Activated CD8-positive, alpha-beta memory T cell treated with anti-CD3 and anti-CD28 coated beads for 1 hour (primary cell): ENCODE data around the gene CEBPE.

Source experiments
- DNase-seq, 2 donors: peaks; one replicate each; pipeline ENCODE4 v3.0.0-alpha.2; 2020; ENCODE audit warnings: low read depth in 1 of 2; ENCODE audit errors: extremely low read depth in 1 of 2

CEBPE gene

GRCh38 chr14:23145794-23146350 is 26.8 kb upstream of the CEBPE start:
- no peak for DNase-seq

GRCh38 chr14:23143911-23144310 is 24.9 kb upstream of the CEBPE start:
- no peak for DNase-seq

DNA sequence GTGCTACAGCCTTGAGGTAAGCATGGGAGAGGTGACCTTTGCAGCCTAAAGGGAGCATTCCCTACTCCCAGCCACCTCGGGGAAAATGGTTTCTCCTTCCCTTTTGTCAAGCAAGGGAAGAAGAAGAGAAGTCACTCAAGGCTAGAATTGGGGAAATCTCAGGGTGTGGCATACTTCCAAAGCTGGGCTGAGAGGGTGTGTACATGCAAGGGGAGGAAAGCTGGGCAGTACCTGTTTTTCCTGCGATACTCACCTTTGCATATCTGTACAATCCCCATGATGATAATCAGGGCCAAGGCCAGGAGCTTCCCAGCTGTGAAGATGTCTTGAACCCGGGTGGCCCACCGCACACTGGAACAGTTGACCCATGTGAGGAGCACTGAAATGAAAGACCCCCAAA is 23.8 kb upstream of the CEBPE start:
- DNase-seq: no peak

- DNase-seq: no peak
These were observed 22.8 kb upstream of the CEBPE start for GRCh38 chr14:23141706-23142444.

- no peak for DNase-seq
These were observed 21.3 kb upstream of the CEBPE start for GRCh38 chr14:23140371-23140770.

- DNase-seq: no peak
These were observed 20.8 kb upstream of the CEBPE start for GRCh38 chr14:23139874-23140273.

DNA sequence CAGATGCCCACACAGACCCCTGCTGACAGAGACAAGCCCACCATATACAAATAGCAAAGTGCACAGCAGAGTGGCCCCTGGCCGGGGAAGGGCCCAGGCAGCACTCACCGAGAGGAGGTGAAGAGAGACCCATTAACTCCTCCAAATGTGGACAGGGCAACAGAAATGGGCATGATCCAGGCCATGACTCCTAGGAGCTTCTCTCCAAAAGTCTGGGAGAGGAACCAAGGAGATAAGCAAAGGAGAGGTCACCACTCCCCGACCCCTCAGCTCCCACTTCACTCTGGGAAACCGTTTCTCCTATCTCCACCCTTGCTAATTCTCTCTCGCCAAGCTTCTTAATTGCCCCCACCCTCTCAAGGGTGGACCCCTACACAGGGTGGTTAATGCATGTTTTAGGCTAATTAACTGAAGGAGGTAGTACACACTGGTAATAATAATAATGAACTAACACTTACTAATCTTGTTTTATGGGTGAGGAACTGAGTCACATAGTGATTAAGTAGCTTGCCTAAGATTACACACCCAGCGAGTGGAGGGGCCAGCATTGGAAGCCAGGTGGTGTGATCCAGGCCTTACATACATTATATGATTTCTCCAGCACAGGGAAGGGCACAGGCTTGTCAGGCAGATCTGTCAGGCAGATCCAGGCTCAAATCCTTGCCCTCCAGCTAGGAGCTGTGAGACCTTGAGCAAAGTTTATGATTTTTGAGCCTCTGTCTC is 18.9 kb upstream of the CEBPE start:
- DNase-seq: no peak

DNA sequence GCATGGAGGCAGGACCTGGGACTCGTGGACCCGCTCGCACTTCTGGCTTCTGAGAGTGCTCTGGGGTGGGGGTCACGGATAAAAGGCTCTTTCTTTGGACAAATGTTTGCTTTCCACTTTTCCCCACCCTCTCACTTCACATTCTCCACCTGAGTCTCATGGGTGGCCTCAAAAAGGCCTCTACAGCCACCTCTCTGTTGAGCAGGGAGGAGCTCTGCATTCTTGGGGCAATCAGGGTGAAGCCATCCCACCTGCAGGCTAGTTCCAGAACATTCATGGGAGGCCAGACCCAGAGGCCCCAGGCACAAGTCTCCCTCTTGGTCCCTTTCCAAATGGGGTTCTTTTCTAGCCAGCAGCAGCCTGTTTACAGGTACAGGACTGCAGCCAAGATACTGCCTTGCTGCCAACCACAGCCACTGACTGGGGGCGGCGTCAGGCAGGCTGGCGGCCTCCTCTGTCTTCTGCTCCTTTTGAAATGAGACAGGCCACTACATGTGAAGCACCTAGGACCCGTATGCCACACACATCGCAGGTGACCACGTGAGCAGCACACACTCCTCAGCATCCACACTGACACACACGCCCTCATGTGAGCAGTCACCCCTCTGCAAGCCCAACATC is 18.2 kb upstream of the CEBPE start:
- no peak for DNase-seq

GRCh38 chr14:23136566-23137133 is 17.6 kb upstream of the CEBPE start:
- no peak for DNase-seq

DNA sequence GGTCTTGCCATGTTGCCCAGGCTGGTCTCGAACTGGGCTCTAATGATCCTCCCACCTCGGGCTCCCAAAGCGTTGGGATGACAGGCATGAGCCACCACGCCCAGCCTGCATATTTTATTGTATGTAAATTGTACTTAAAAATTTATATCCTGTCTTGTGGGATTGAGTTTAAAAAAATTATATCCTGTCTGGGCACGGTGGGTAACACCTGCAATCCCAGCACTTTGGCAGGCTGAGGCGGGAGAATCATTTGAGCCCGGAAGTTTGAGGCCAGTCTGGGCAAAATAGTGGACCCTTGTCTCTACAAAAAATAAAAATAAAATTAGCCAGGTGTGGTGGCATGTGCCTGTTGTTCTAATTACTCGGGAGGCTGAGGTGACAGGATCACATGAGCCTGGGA is 13.9 kb upstream of the CEBPE start:
- DNase-seq: no peak

DNA sequence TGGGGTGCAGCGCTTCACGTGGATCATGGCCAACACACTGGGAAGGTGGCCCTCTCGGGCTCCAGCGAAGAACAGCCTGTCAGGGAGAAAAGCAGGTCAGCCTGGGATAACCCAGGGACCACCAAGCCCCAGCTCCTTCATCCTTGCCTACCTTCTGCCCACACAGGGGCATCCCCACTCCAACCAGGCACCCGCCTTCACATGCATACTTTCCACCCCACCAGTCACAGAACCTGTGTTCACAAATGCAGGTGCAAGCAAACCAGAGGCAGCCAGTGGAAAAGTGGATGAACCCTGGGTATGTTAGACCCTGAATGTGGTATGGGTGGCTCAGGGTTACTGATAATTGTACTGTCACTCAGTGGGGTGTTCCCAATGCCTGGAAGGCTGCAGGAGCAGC is 12.4 kb upstream of the CEBPE start:
- no peak for DNase-seq

DNA sequence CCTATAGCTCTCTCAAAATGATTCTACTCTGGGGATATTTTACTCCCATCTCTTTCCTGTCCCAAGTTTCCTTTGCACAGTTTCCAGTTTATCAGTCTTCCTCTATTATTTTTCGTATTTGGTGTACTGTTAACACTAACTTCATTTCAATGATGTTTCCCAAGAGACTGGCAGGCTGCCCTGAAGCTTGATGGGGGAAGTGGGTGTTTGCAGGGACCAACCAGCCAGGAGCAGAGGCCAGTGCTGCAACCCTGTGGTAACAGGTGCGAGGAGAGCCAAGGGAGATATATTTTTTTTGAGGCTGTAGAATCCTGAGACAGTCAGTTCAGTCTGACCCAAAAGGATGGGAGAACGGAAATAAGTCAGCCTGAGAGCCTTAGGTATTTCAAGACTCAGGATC is 11.8 kb upstream of the CEBPE start:
- DNase-seq: no peak

DNA sequence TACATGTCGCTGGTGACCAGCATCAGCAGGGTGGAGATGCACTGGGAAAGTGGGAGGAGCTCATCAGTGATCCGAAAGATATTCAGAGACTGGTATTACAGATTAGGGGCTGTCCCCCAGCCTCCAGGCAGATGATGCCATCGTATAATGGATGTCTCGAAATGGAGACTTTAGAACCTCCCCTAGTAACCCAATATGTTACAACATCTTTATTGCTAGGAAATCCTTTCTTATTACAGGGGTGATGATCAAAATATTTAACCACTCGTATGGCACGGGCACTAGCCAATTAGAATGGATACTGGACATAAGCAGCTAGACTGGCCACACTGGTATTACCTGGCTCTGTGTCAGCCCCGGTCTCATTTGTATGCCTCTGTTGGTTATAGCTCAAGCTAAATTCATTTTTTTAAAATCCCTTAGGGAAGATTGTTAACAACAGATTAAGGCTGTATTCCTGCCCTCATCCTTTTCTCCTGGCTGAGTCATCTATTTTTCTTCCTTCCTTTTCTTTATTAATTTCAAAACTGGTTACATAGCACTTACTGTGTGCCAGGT is 10.8 kb upstream of the CEBPE start:
- DNase-seq: no peak

DNA sequence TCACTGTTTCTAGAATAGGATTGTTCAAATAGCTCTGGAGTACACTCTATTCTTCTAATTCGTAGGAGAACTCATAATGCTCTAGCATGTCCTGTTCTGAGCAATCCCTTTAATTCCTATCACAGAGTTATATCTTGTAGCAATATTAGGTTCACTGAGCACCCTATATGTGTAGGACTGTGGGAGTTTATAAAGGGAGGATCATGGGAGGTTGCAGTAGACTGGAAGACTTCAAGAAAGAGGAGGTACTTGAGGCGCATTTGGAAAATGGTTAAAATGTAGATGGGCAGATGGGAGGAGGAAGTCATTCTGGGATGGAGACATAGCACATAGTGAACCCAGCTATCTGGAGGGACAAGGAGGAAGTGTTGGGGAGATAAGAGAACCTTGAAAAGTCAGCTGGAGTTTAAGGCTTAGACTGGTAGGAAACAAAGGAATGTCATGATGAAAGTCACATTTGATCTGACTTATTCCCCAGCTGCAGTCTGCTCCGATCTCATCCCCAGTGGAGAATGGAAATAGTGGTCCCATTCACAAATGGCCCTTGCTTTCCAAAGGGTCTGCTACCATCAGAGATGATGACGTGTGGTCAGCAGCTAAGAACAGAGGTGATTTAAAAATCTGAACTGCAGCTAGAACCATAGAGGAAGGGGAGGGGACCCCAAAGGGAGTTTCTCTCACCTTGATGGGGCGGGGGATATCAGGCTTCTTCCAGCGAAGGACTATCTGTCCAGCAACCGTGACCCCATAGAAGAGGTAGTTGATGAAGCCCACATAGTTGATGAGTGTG is 10.1 kb upstream of the CEBPE start:
- no peak for DNase-seq

GRCh38 chr14:23127861-23128260 is 8.8 kb upstream of the CEBPE start:
- DNase-seq: no peak

GRCh38 chr14:23126548-23127278 is 7.7 kb upstream of the CEBPE start:
- no peak for DNase-seq

- no peak for DNase-seq
These were observed 7.0 kb upstream of the CEBPE start for GRCh38 chr14:23125933-23126524.

DNA sequence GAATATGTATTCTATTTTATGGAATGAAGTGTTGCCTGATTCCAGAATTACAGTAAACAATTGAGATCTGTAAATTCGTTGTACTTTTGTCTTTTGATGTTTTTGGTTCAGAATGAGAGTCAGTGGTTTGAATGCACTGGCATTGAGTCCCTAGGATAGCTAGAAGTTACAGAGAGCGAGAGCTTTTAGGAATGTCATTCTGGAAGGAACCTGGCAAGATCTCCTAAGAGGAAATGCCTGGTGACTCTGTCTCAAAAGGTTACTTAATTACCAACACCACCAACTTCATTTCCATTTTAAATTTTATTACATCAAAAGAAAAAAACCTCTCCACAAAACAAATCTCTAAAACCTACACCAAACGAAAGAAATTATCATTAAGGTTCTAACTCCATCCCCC is 6.0 kb upstream of the CEBPE start:
- no peak for DNase-seq

DNA sequence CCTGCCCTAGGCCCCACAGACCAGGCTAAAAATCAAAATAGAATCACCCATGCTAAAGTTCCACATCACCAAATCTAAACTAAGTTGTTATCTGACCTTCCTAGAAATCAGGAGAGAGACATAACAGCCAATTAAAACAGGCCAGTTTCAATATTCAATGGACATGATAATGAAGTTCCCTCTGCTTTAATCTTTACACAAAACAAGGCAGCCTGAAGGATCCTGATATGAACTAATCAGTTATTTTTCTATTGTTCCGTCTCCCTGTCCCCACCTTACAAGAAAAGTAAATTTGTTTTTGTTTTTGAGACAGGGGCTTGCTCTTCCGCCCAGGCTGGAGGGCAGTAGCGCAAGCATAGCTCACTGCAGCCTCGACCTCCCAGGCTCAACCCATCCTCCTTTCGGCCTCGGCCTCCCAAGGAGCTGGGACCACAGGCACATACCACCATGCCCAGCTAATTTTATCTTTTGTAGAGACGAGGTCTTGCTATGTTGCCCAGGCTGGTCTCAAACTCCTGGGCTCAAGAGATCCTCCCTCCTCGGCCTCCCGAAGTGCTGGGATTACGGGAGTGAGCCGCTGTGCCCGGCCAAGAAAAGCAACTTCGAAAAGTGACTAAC is 5.4 kb upstream of the CEBPE start:
- no peak for DNase-seq
